Breast epithelium (tissue), 3 donors: ENCODE measurements around the gene AGFG1.

Experiments used
- CTCF ChIP-seq, 3 donors: fragments of 450-650 bp; IDR thresholded peaks; one replicate each; pipeline ENCODE4 v1.5.1; 2016 to 2017; ENCODE audit warnings: antibody characterized with exemption in 3 of 3, mild to moderate bottlenecking in 3 of 3, moderate library complexity in 3 of 3
- POLR2A ChIP-seq: fragments of 450-650 bp; IDR thresholded peaks from one replicate; pipeline ENCODE4 v1.6.1; 2016; ENCODE audit warnings: antibody characterized with exemption, mild to moderate bottlenecking, moderate library complexity
- POLR2AphosphoS5 ChIP-seq, 3 donors: sonication (generic); formaldehyde crosslinking; IDR thresholded peaks; one replicate each; pipeline ENCODE4 v1.6.1; 2017; ENCODE audit warnings: antibody characterized with exemption in 3 of 3

GRCh38 chr2:227577555-227577954 is 105.6 kb downstream of the AGFG1 start:
- TF ChIP-seq POLR2A (no peak), CTCF (IDR thresholded peaks at IDR 0.05) (no peak), POLR2AphosphoS5 (IDR thresholded peaks at IDR 0.05) (no peak)
